Chondrocyte (in vitro differentiated cells): ENCODE results near the gene DCXR. TPM values are rescaled to one million over a fixed set of nuclear protein-coding genes. Genes with fewer than 3 reads are reported as not detected.

Source experiments
- DNase-seq: peaks from one replicate; pipeline ENCODE4 v3.0.0; 2021; ENCODE audit warnings: mixed read lengths, low spot score
- H3K27ac Mint-ChIP-seq: one replicate; pipeline ENCODE4 v1.8.0; 2021; ENCODE audit warnings: mild to moderate bottlenecking, moderate library complexity, mixed read lengths; ENCODE audit not compliant: unreplicated experiment
- H3K27me3 Mint-ChIP-seq: 2 replicates; pipeline ENCODE4 v1.8.0; 2021; ENCODE audit warnings: low read depth, mixed read lengths
- H3K36me3 Mint-ChIP-seq: 2 replicates; pipeline ENCODE4 v1.8.0; 2021; ENCODE audit warnings: low read depth, mixed read lengths
- H3K4me1 Mint-ChIP-seq: 2 replicates; pipeline ENCODE4 v1.8.0; 2021; ENCODE audit warnings: low read depth, mild to moderate bottlenecking, mixed read lengths
- H3K4me3 Mint-ChIP-seq: one replicate; pipeline ENCODE4 v1.8.0; 2021; ENCODE audit warnings: mild to moderate bottlenecking, moderate library complexity, mixed read lengths; ENCODE audit not compliant: unreplicated experiment
- H3K9me3 Mint-ChIP-seq: 2 replicates; pipeline ENCODE4 v1.8.0; 2021; ENCODE audit warnings: low read depth, mixed read lengths
- total RNA-seq: library from RNA; stranded (reverse); gene quantifications from 3 replicates; pipeline ENCODE4 v1.2.1, GENCODE V29; 2021
- TF ChIP-seq, protein P1 (sequence below): fragments of 200-600 bp; sonication (generic); IDR thresholded peaks from 2 replicates; pipeline ENCODE4 v1.5.0; 2021; ENCODE audit warnings: antibody characterized with exemption, mild to moderate bottlenecking, moderate library complexity

Gene DCXR
- total RNA-seq, 1 donor from 2014 or later: 59.8 TPM

- Mint-ChIP-seq H3K27ac (peak overlapping the region; percentile 74), H3K4me3 (peak overlapping the region; percentile 22), H3K9me3 (no peaks in the 10 kb centered on the region), H3K36me3 (no peaks in the 10 kb centered on the region), H3K4me1 (peaks cover 18% of the 10 kb centered on the region), H3K27me3 (no peaks in the 10 kb centered on the region)
- TF ChIP-seq, protein P1, sequence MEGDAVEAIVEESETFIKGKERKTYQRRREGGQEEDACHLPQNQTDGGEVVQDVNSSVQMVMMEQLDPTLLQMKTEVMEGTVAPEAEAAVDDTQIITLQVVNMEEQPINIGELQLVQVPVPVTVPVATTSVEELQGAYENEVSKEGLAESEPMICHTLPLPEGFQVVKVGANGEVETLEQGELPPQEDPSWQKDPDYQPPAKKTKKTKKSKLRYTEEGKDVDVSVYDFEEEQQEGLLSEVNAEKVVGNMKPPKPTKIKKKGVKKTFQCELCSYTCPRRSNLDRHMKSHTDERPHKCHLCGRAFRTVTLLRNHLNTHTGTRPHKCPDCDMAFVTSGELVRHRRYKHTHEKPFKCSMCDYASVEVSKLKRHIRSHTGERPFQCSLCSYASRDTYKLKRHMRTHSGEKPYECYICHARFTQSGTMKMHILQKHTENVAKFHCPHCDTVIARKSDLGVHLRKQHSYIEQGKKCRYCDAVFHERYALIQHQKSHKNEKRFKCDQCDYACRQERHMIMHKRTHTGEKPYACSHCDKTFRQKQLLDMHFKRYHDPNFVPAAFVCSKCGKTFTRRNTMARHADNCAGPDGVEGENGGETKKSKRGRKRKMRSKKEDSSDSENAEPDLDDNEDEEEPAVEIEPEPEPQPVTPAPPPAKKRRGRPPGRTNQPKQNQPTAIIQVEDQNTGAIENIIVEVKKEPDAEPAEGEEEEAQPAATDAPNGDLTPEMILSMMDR: no peak
- no peak for DNase-seq
Observed at GRCh38 chr17:82003411-82004381, 33.8 kb downstream of the DCXR start.

- TF ChIP-seq, protein P1: no peak
- H3K27ac Mint-ChIP-seq: no peak overlapping the region
- H3K9me3 Mint-ChIP-seq: no peaks in the 10 kb centered on the region
- H3K4me1 Mint-ChIP-seq: peaks cover 18% of the 10 kb centered on the region
- no peak for DNase-seq
- no peak overlapping the region for H3K4me3 Mint-ChIP-seq
- peaks cover 3% of the 10 kb centered on the region for H3K36me3 Mint-ChIP-seq
- H3K27me3 Mint-ChIP-seq: no peaks in the 10 kb centered on the region
Observed at GRCh38 chr17:82001571-82002056, 35.9 kb downstream of the DCXR start.

- Mint-ChIP-seq H3K9me3 (no peaks in the 10 kb centered on the region), H3K4me3 (no peak overlapping the region), H3K36me3 (peaks cover 5% of the 10 kb centered on the region), H3K27ac (no peak overlapping the region), H3K4me1 (peaks cover 16% of the 10 kb centered on the region), H3K27me3 (no peaks in the 10 kb centered on the region)
- no peak for DNase-seq
- TF ChIP-seq, protein P1: no peak
Observed at GRCh38 chr17:82000803-82001570, 36.5 kb downstream of the DCXR start.

DNA sequence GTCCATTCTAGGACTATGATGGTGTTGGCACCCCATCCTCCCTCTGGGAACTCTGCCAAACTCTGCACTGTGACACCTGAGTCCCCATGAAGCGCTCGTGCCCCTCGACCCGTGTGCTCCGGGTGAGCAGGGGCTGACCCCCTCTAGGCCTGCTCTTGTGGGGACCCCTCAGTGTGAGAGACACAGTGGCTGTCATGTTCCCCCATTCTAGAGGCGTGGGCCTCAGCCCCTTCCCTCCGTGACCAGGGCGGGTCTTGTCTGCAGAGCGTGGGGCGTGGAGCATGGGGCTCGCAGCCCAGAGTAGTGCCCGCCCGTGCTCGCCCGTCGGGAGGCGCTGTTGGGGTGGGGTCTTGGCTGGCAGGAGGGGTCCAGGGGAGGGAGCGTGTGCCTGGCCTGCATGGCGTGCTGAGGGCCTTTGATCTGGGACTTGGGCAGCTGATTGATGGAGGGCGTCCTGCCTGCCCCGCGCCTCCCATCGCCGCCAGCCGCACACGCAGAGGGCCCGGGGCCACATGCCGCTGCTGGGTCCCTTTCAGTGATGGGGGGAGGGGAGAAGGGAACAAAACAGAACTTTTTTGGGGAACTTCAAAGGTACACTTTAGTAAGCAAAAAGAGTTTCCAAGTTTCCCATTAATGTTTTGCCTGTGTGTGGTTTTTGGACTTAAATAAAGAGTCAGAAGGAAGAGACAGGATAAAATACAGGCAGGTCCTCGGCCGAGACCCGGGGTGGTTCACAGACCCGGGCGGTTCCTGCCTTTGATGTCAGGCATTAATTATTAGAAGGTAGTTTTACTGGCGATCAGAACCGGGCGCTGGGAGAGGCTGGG, 37.3 kb downstream of the DCXR start:
- H3K9me3 Mint-ChIP-seq: no peaks in the 10 kb centered on the region
- no peak overlapping the region for H3K27ac Mint-ChIP-seq
- H3K36me3 Mint-ChIP-seq: peaks cover 7% of the 10 kb centered on the region
- DNase-seq: no peak
- TF ChIP-seq, protein P1: no peak
- peaks cover 14% of the 10 kb centered on the region for H3K4me1 Mint-ChIP-seq
- no peaks in the 10 kb centered on the region for H3K27me3 Mint-ChIP-seq
- H3K4me3 Mint-ChIP-seq: no peak overlapping the region
